ENCODE data around the gene FRAT1. TPM values are rescaled to one million over a fixed set of nuclear protein-coding genes. Genes with fewer than 3 reads are reported as not detected.

Gene FRAT1
- total RNA-seq, 2 donors from 2014 or later = 3.0 to 6.5 TPM

DNA sequence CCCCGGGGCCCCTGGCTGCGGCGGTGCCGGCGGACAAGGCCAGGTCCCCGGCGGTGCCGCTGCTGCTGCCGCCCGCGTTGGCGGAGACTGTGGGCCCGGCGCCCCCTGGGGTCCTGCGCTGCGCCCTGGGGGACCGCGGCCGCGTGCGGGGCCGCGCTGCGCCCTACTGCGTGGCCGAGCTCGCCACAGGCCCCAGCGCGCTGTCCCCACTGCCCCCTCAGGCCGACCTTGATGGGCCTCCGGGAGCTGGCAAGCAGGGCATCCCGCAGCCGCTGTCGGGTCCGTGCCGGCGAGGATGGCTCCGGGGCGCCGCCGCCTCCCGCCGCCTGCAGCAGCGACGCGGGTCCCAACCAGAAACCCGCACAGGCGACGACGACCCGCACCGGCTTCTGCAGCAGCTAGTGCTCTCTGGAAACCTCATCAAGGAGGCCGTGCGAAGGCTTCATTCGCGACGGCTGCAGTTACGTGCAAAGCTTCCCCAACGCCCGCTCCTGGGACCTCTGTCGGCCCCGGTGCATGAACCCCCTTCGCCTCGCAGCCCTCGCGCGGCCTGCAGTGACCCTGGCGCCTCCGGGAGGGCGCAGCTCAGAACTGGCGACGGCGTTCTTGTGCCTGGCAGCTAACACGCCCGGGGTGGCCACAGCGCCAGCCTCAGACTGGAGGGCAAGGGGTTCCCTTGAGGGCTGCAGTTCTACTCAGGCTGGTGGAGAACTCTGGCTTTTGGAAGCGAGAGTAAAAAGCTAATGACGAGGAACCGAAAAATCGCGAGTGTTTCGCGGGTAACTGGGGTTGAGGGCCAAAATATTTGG lies 804 bp downstream of the FRAT1 start:
- WGBS, 2 donors = 0% methylated on average over 7 to 82 of the region's 83 CpGs
- intact Hi-C loops (cut with DNase I) = no loop called here

DNA sequence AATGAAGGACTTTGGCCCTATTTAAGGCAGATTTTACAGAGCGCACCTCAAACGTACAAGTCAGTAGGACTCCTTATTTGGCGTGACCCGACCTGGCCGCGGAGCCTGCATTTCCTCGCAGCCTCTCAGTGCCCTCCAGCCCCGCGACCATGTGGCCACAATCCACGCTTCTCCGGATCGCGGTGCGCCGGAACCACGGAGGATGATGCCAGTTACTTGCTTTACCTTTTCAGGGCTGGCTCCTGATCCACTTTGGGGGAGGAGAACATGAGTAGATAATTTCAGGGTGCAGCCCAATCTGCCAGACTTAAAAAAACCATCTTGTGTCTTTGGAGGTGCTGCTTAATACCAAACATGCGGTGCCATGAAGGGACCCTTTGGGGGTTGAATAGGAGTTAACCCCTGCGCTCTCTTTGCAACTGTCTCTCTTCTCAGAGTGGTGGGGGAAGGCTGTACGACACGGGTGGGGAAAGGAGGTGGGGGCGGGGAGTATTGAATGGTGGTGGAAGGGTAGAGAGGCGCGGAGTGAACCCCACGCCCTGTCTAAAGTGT lies 1.5 kb downstream of the FRAT1 start:
- DNase-seq = peak in 3 of 4 donors; percentile 34 to 45 (median 39)
- H3K4me3 ChIP-seq = peak overlapping the region; percentile 3 to 21
- intact Hi-C loops (cut with DNase I) = no loop called here
- WGBS, 2 donors = 5% methylated on average over 23 to 24 of the region's 24 CpGs
- H3K36me3 ChIP-seq (replicated peaks in 1 of 2; ENCODE audit: insufficient read depth in 1 of 2, low read depth in 2 of 2) = no peaks in the 10 kb centered on the region
- TF ChIP-seq POLR2A (IDR thresholded peaks at IDR 0.05) = no peak
- TF ChIP-seq, protein P1, sequence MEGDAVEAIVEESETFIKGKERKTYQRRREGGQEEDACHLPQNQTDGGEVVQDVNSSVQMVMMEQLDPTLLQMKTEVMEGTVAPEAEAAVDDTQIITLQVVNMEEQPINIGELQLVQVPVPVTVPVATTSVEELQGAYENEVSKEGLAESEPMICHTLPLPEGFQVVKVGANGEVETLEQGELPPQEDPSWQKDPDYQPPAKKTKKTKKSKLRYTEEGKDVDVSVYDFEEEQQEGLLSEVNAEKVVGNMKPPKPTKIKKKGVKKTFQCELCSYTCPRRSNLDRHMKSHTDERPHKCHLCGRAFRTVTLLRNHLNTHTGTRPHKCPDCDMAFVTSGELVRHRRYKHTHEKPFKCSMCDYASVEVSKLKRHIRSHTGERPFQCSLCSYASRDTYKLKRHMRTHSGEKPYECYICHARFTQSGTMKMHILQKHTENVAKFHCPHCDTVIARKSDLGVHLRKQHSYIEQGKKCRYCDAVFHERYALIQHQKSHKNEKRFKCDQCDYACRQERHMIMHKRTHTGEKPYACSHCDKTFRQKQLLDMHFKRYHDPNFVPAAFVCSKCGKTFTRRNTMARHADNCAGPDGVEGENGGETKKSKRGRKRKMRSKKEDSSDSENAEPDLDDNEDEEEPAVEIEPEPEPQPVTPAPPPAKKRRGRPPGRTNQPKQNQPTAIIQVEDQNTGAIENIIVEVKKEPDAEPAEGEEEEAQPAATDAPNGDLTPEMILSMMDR (IDR thresholded peaks at IDR 0.05) = no peak
- H3K4me1 ChIP-seq = peaks cover 29% of the 10 kb centered on the region
- H3K27ac ChIP-seq = peak overlapping the region; percentile 97 to 99 (median 98)
- H3K27me3 ChIP-seq = no peaks in the 10 kb centered on the region
- no peak for ATAC-seq
- H3K9me3 ChIP-seq = no peaks in the 10 kb centered on the region

More for the DNA sequence above, 804 bp downstream of the FRAT1 start:
- Histone ChIP-seq H3K4me1 (peaks cover 29% of the 10 kb centered on the region), H3K27me3 (no peaks in the 10 kb centered on the region), H3K27ac (peak overlapping the region; percentile 97 to 99 (median 98)), H3K9me3 (no peaks in the 10 kb centered on the region), H3K4me3 (peak overlapping the region in 1 of 2 donors; percentile 21), H3K36me3 (replicated peaks in 1 of 2; ENCODE audit: insufficient read depth in 1 of 2, low read depth in 2 of 2) (no peaks in the 10 kb centered on the region)
- ATAC-seq (peak; percentile 44), DNase-seq (peak; percentile 61 to 75 (median 74))
- TF ChIP-seq POLR2A (IDR thresholded peaks at IDR 0.05) = peak; percentile 29 to 66 (median 62)
- TF ChIP-seq, protein P1 (IDR thresholded peaks at IDR 0.05) = peak in 3 of 7 experiments; percentile 20 to 23 (median 22)

DNA sequence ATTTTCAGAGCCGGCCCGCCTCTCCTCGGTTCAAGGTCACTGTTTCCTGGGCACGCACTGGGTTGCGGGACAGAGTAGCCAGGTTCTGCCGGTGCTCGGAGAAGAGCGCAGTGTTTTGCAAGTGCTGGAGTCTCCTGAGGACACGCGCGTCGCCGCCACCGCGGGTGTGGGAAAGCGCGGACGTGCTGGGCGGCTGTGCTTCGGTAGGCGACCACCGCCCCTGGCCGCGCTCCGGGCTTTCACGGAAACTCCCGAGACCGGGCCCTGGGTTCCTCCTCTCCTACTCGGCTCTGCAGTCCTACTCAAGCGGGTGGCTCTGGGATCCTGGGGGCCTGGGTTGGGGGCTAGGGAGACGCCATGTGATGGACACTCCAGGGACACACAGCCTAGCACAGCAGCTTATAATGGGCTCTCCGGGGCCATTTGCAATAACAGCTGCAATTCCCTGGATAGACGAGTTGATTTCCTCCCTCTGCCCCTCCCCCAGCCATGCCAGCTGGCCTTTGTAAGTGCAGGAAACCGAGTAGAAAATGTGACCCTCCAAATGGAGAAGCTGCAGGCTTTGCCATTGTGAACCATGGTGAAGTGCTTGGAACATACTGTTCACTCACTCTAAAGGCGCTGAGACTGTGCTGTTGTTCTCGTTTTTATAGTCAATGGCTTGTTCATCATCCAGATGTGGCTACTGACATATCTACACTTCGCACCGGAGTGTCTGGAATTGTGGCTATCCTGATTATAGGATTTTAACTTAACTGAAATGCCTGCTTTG lies 2.1 kb downstream of the FRAT1 start:
- DNase-seq = peak; percentile 35 to 70 (median 48)
- Histone ChIP-seq H3K27me3 (no peaks in the 10 kb centered on the region), H3K4me3 (peak overlapping the region in 1 of 2 donors; percentile 3), H3K9me3 (no peaks in the 10 kb centered on the region), H3K4me1 (peaks cover 29% of the 10 kb centered on the region), H3K36me3 (replicated peaks in 1 of 2; ENCODE audit: insufficient read depth in 1 of 2, low read depth in 2 of 2) (no peaks in the 10 kb centered on the region), H3K27ac (peak overlapping the region; percentile 97 to 99 (median 98))
- intact Hi-C loops (cut with DNase I) = no loop called here
- peak in 2 of 3 donors; percentile 7 to 36 for TF ChIP-seq POLR2A (IDR thresholded peaks at IDR 0.05)
- TF ChIP-seq, protein P1 (IDR thresholded peaks at IDR 0.05) = no peak
- no peak for ATAC-seq
- 10 to 48% methylated on average over 8 to 38 of the region's 38 CpGs for WGBS, 2 donors

DNA sequence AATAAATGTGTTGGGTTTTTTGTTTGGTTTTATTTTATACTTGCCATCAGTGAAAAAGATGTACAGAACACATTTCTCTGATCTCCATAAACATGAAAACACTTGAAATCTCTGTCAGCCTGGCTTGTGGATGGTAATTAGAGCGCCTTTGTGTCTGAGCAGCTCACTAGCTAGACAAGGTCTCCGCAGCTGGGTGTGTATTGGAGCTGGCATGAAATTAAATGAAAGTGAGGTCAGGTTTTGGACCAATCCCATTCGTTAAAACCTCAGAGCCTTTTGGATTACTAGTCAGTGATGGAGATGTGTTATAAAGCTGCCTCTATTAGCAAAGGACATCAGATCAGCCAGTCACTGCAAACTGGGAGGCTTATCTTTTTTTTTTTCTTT lies 2.7 kb downstream of the FRAT1 start:
- Histone ChIP-seq H3K4me3 (no peak overlapping the region), H3K4me1 (peaks cover 29% of the 10 kb centered on the region), H3K36me3 (replicated peaks in 1 of 2; ENCODE audit: insufficient read depth in 1 of 2, low read depth in 2 of 2) (no peaks in the 10 kb centered on the region), H3K27me3 (no peaks in the 10 kb centered on the region), H3K9me3 (no peaks in the 10 kb centered on the region), H3K27ac (peak overlapping the region in 1 of 4 donors; percentile 98)
- 64 to 70% methylated on average over 3 of the region's 3 CpGs for WGBS, 2 donors
- DNase-seq = no peak
- TF ChIP-seq POLR2A (IDR thresholded peaks at IDR 0.05) = no peak
- TF ChIP-seq, protein P1 (IDR thresholded peaks at IDR 0.05) = no peak
- intact Hi-C loops (cut with DNase I) = no loop called here
- no peak for ATAC-seq

All from body of pancreas (tissue), 4 donors.